Fibroblast of mammary gland (primary cell): ENCODE measurements around the gene TEAD2.
"Not testable (repeated sequence)": the region's sequence is repeated elsewhere in the genome, so short reads cannot be mapped to it uniquely, and the experiment has no call there.

Experiments
- DNase-seq: peaks from one replicate; pipeline ENCODE4 v3.0.0-alpha.2; 2010; ENCODE audit warnings: low read depth
- H3K4me3 ChIP-seq: 2 replicates; pipeline ENCODE4 v1.5.1; 2011; ENCODE audit warnings: low read depth, mild to moderate bottlenecking, low read length, moderate library complexity; ENCODE audit not compliant: control insufficient read depth
- CTCF ChIP-seq: conservative IDR thresholded peaks from 2 replicates; pipeline ENCODE4 v1.5.1; 2011; ENCODE audit warnings: low read depth, low read length, inconsistent platforms; ENCODE audit not compliant: control insufficient read depth, insufficient read depth

The TEAD2 gene

DNA sequence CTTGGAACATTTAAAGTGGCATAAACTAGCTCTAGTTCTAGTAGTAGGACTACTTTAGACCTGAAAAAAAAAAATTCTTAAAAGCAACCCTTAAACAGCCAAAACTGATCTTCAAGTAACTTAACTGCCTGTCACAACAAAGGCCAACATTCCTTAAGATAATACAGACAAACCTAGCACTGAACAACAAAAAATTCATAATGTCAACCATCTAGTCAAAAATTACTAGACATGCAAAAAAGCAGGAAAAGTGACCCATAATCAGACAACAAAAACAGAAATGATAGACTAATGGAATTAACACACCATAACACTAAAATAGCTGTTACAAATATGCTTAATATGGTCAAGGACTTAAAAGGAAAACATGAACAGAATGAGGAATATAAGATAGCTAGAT is 43.9 kb downstream of the TEAD2 start:
- DNase-seq: no peak
- no peak overlapping the region for H3K4me3 ChIP-seq
- TF ChIP-seq CTCF: no peak

DNA sequence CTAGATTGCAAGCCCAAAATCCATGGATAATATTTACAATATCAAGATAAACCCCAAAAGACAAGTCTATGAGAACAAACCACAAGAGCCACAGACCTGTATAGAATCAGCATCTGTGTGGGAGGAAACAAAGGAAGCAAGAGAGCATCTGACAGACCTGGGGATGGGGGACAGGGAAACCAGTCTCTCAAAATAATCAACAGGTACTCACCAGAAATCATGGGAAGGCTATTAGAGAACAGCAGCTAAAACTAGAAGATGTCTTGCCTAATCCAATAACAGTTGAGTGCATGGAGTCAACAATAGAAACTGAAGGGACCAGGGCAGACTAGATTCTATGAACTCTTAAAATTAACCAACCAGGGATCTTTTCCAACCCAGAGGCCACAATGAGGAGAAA is 45.9 kb downstream of the TEAD2 start:
- H3K4me3 ChIP-seq: no peak overlapping the region
- TF ChIP-seq CTCF: no peak
- no peak for DNase-seq

GRCh38 chr19:49315111-49315510 is 47.1 kb downstream of the TEAD2 start:
- DNase-seq: no peak
- no peak overlapping the region for H3K4me3 ChIP-seq
- TF ChIP-seq CTCF: no peak

- DNase-seq: no peak
- no peak for TF ChIP-seq CTCF
Measured at GRCh38 chr19:49309087-49309486, 53.1 kb downstream of the TEAD2 start.

GRCh38 chr19:49306734-49307133 is 55.5 kb downstream of the TEAD2 start:
- not testable (repeated sequence) for H3K4me3 ChIP-seq, DNase-seq

More at GRCh38 chr19:49309087-49309486, 53.1 kb downstream of the TEAD2 start:
- no peak overlapping the region for H3K4me3 ChIP-seq

DNA sequence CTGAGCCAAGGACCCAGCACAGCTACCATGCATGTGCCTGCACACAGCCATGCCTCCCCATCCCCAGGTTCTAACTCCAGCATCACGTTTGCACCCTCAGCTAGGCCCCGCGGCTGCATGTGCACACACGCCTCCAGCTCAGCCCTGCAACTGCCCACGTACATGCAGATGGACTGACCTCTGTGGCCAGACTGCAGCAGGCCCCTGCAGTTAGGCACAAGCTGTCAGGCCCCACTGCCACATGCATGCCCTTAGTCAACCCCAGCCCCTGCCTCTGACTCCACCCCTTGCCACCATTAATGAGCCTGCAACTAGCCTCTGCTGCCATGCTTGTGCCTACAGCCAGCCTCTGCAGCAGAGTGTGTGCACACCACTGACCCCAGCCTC is 60.4 kb downstream of the TEAD2 start:
- TF ChIP-seq CTCF: no peak
- no peak overlapping the region for H3K4me3 ChIP-seq
- no peak for DNase-seq

DNA sequence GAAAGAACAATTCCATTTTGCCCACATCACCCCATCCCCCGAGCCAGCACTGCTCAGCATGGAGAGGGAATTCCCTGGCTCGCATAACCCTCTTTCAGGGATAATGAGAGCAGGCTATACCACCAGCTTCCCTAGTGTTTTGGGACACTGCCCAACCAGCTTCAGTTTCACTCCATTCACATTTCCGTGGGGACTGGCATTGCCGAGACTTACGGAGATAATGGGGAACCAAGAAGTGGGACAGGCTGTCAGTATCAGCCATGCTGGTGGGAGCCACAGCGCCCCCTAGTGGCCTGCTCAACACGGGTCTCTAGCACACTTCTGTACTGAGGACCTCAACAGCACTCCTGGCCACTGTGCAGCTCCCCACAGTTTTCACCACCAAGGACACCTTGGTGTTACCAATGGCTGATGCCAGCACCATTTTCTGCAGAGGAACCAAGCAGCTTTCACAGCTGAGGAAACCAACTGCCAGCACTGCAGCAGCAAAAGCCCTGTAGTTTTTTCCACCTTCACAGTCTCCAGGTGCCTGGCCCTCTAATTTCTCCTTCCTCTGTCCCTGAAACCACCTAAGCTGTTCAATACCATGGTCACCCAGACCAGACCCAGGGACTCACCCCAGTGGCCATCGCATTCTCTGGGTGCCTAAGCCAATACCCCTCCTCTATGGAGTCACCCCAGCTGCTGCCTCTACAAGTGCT is 60.9 kb downstream of the TEAD2 start:
- TF ChIP-seq CTCF: peak; percentile 93
- no peak overlapping the region for H3K4me3 ChIP-seq
- DNase-seq: peak; percentile 55

- DNase-seq, H3K4me3 ChIP-seq: not testable (repeated sequence)
Measured at GRCh38 chr19:49298653-49299052, 63.6 kb downstream of the TEAD2 start.
